Effector memory CD4-positive, alpha-beta T cell (primary cell): ENCODE data around the gene ITGA11.

ENCODE experiments used
- DNase-seq, 3 donors: peaks; one replicate each; pipeline ENCODE4 v3.0.0-alpha.2; 2020
- H3K27ac ChIP-seq: 2 replicates; pipeline ENCODE4 v1.7.0; 2013; ENCODE audit warnings: mild to moderate bottlenecking, low read length, moderate library complexity; ENCODE audit not compliant: insufficient read depth, poor library complexity, severe bottlenecking
- H3K27me3 ChIP-seq: replicated peaks from 2 replicates; pipeline ENCODE4 v1.7.0; 2013; ENCODE audit warnings: mild to moderate bottlenecking, low read length; ENCODE audit not compliant: insufficient read depth, control insufficient read depth, poor library complexity, severe bottlenecking
- H3K36me3 ChIP-seq: 2 replicates; pipeline ENCODE4 v1.7.0; 2013; ENCODE audit warnings: mild to moderate bottlenecking, low read length, moderate library complexity; ENCODE audit not compliant: control insufficient read depth, insufficient read depth
- H3K4me1 ChIP-seq: 2 replicates; pipeline ENCODE4 v1.7.0; 2013; ENCODE audit warnings: low read length, mild to moderate bottlenecking; ENCODE audit not compliant: control insufficient read depth, insufficient read depth, poor library complexity, severe bottlenecking
- H3K4me3 ChIP-seq: 2 replicates; pipeline ENCODE4 v1.7.0; 2013; ENCODE audit warnings: low read length, low read depth, mild to moderate bottlenecking; ENCODE audit not compliant: insufficient read depth, poor library complexity, severe bottlenecking
- H3K9me3 ChIP-seq: 2 replicates; pipeline ENCODE4 v1.7.0; 2013; ENCODE audit warnings: mild to moderate bottlenecking, low read length, moderate library complexity; ENCODE audit not compliant: control insufficient read depth
- total RNA-seq, 3 donors: gene quantifications; one replicate each; lab custom pipeline; 2026; lab: John Stamatoyannopoulos, UW

The ITGA11 gene
- total RNA-seq: 0 reads per million in 3 donors

- H3K27ac ChIP-seq: no peak within 1 kb of the TSS
Observed at GRCh38 chr15:68431792-68432401, at the start of gene ITGA11. TSS of gene ITGA11 (minus strand) at chr15:68432163. CDS start at chr15:68432066, 97 bp downstream.

GRCh38 chr15:68481321-68481720, 49.4 kb upstream of the ITGA11 start:
- no peaks in the 10 kb centered on the region for H3K9me3 ChIP-seq
- H3K4me3 ChIP-seq: no peak overlapping the region
- H3K4me1 ChIP-seq: no peaks in the 10 kb centered on the region
- peaks cover 3% of the 10 kb centered on the region for H3K27me3 ChIP-seq
- no peak for DNase-seq
- no peak overlapping the region for H3K27ac ChIP-seq
- no peaks in the 10 kb centered on the region for H3K36me3 ChIP-seq

More at GRCh38 chr15:68431792-68432401, at the start of gene ITGA11:
- DNase-seq: no peak
- H3K36me3 ChIP-seq: no peaks in the 10 kb centered on the region
- peaks cover 7% of the 10 kb centered on the region for H3K27me3 ChIP-seq
- no peak within 1 kb of the TSS for H3K4me3 ChIP-seq
- no peaks in the 10 kb centered on the region for H3K9me3 ChIP-seq
- no peaks in the 10 kb centered on the region for H3K4me1 ChIP-seq

GRCh38 chr15:68480296-68480695, 48.3 kb upstream of the ITGA11 start:
- Histone ChIP-seq H3K4me3 (no peak overlapping the region), H3K27me3 (no peaks in the 10 kb centered on the region), H3K4me1 (no peaks in the 10 kb centered on the region), H3K9me3 (no peaks in the 10 kb centered on the region), H3K27ac (no peak overlapping the region), H3K36me3 (no peaks in the 10 kb centered on the region)
- DNase-seq: no peak

GRCh38 chr15:68479870-68480269, 47.9 kb upstream of the ITGA11 start:
- Histone ChIP-seq H3K27ac (no peak overlapping the region), H3K9me3 (no peaks in the 10 kb centered on the region), H3K36me3 (no peaks in the 10 kb centered on the region), H3K27me3 (no peaks in the 10 kb centered on the region), H3K4me3 (no peak overlapping the region), H3K4me1 (no peaks in the 10 kb centered on the region)
- no peak for DNase-seq

- no peaks in the 10 kb centered on the region for H3K9me3 ChIP-seq
- DNase-seq: no peak
- no peak overlapping the region for H3K27ac ChIP-seq
- H3K4me3 ChIP-seq: no peak overlapping the region
- H3K36me3 ChIP-seq: no peaks in the 10 kb centered on the region
- H3K27me3 ChIP-seq: no peaks in the 10 kb centered on the region
- no peaks in the 10 kb centered on the region for H3K4me1 ChIP-seq
Observed at GRCh38 chr15:68479406-68479805, 47.4 kb upstream of the ITGA11 start.

- no peak overlapping the region for H3K27ac ChIP-seq
- no peaks in the 10 kb centered on the region for H3K36me3 ChIP-seq
Observed at GRCh38 chr15:68478853-68479252, 46.9 kb upstream of the ITGA11 start.

GRCh38 chr15:68475449-68475848, 43.5 kb upstream of the ITGA11 start:
- Histone ChIP-seq H3K4me3 (no peak overlapping the region), H3K9me3 (no peaks in the 10 kb centered on the region), H3K4me1 (no peaks in the 10 kb centered on the region), H3K36me3 (no peaks in the 10 kb centered on the region), H3K27ac (no peak overlapping the region), H3K27me3 (no peaks in the 10 kb centered on the region)
- DNase-seq: no peak

More at GRCh38 chr15:68478853-68479252, 46.9 kb upstream of the ITGA11 start:
- Histone ChIP-seq H3K4me3 (no peak overlapping the region), H3K9me3 (no peaks in the 10 kb centered on the region), H3K27me3 (no peaks in the 10 kb centered on the region), H3K4me1 (no peaks in the 10 kb centered on the region)
- DNase-seq: no peak

GRCh38 chr15:68471541-68471940, 39.6 kb upstream of the ITGA11 start:
- Histone ChIP-seq H3K27ac (no peak overlapping the region), H3K36me3 (no peaks in the 10 kb centered on the region), H3K27me3 (no peaks in the 10 kb centered on the region), H3K4me3 (no peak overlapping the region), H3K9me3 (no peaks in the 10 kb centered on the region), H3K4me1 (no peaks in the 10 kb centered on the region)
- DNase-seq: no peak

- Histone ChIP-seq H3K9me3 (no peaks in the 10 kb centered on the region), H3K27ac (no peak overlapping the region), H3K36me3 (no peaks in the 10 kb centered on the region), H3K4me3 (no peak overlapping the region), H3K27me3 (no peaks in the 10 kb centered on the region), H3K4me1 (no peaks in the 10 kb centered on the region)
- DNase-seq: no peak
Observed at GRCh38 chr15:68470976-68471375, 39.0 kb upstream of the ITGA11 start.

- H3K4me3 ChIP-seq: no peak overlapping the region
- H3K36me3 ChIP-seq: no peaks in the 10 kb centered on the region
- no peaks in the 10 kb centered on the region for H3K9me3 ChIP-seq
- no peaks in the 10 kb centered on the region for H3K27me3 ChIP-seq
- no peak for DNase-seq
- no peak overlapping the region for H3K27ac ChIP-seq
- no peaks in the 10 kb centered on the region for H3K4me1 ChIP-seq
Observed at GRCh38 chr15:68470049-68470742, 38.2 kb upstream of the ITGA11 start.
